Activated CD8-positive, alpha-beta T cell treated with anti-CD3 and anti-CD28 coated beads, Interleukin-2, amount 10 ng/mL, durations not matched to agents 7 days and 5 days (primary cell): ENCODE results near the gene ARHGAP15. TPM values are rescaled to one million over a fixed set of nuclear protein-coding genes. Genes with fewer than 3 reads are reported as not detected.

Experiments used
- ATAC-seq: fragments of 150-1000 bp; cut with Tn5 transposase; one replicate; pipeline ENCODE4 v1.10.0; 2021; ENCODE audit warnings: moderate library complexity
- CTCF ChIA-PET: fragments of 350-600 bp; sonication (Branson Sonifier 250); formaldehyde crosslinking; loops from one replicate; lab custom pipeline; 2021; ENCODE audit warnings: antibody characterized with exemption; lab: Charles Lee
- POLR2A ChIA-PET: fragments of 350-600 bp; sonication (Branson Sonifier 250); formaldehyde crosslinking; loops from one replicate; lab custom pipeline; 2021; ENCODE audit warnings: antibody characterized with exemption; lab: Charles Lee
- DNase-seq: peaks from one replicate; pipeline ENCODE4 v3.0.0-alpha.2; 2020
- H3K27ac Mint-ChIP-seq: one replicate; pipeline ENCODE4 v1.8.0; 2021; ENCODE audit warnings: mild to moderate bottlenecking, mixed read lengths
- H3K27me3 Mint-ChIP-seq: one replicate; pipeline ENCODE4 v1.8.0; 2021; ENCODE audit warnings: low read depth, mixed read lengths
- H3K36me3 Mint-ChIP-seq: one replicate; pipeline ENCODE4 v1.8.0; 2021; ENCODE audit warnings: low read depth, mixed read lengths
- H3K4me1 Mint-ChIP-seq: one replicate; pipeline ENCODE4 v1.8.0; 2021; ENCODE audit warnings: low read depth, mixed read lengths
- H3K4me3 Mint-ChIP-seq: one replicate; pipeline ENCODE4 v1.8.0; 2021; ENCODE audit warnings: mild to moderate bottlenecking, mixed read lengths
- H3K9me3 Mint-ChIP-seq: one replicate; pipeline ENCODE4 v1.8.0; 2022; ENCODE audit warnings: mixed read lengths; ENCODE audit not compliant: insufficient read depth
- total RNA-seq, 2 experiments: library from RNA; stranded (reverse); gene quantifications; one replicate each; pipeline ENCODE4 v1.2.3, GENCODE V29; 2021

ARHGAP15 gene
- total RNA-seq, 2 experiments from 2014 or later, result 154 to 158 TPM

- H3K27ac Mint-ChIP-seq, result no peak overlapping the region
- POLR2A ChIA-PET, result interaction anchor here (0.6 kb wide), 1 partner anchor 18 kb away, joined by 3 read pairs; no protein-coding TSS in a partner anchor
- H3K36me3 Mint-ChIP-seq, result peaks cover 54% of the 10 kb centered on the region
- H3K9me3 Mint-ChIP-seq, result no peaks in the 10 kb centered on the region
- no peaks in the 10 kb centered on the region for H3K4me1 Mint-ChIP-seq
- CTCF ChIA-PET, result interaction anchor here (1.3 kb wide), 1 partner anchor 591 kb away, joined by 3 read pairs; no protein-coding TSS in a partner anchor
- no peak overlapping the region for H3K4me3 Mint-ChIP-seq
- no peak for DNase-seq
- H3K27me3 Mint-ChIP-seq, result no peaks in the 10 kb centered on the region
- no peak for ATAC-seq
These were observed 572.6 kb downstream of the ARHGAP15 start for GRCh38 chr2:143701785-143702184.

DNA sequence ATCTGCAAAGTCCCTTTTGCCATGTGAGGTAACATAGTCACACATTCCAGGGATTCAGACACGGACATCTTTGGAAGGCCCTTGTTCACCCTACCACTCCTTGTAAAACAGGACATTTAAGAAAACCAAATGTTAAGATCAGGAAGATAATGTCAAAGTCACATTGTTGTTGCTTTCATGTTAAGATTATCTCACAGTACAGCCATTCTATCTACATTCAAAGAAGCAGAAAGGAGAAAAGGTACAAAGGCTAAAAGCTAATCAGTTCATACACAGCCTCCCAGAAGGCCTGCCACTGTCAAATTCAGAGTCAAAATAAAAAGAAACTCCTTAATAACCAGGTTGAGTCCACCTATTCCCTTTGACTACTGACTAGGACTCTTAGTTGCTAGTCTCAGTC is 573.7 kb downstream of the ARHGAP15 start:
- POLR2A ChIA-PET, result no interaction called here
- CTCF ChIA-PET, result interaction anchor here (0.7 kb wide), 1 partner anchor 1112 kb away, joined by 3 read pairs; no protein-coding TSS in a partner anchor

DNA sequence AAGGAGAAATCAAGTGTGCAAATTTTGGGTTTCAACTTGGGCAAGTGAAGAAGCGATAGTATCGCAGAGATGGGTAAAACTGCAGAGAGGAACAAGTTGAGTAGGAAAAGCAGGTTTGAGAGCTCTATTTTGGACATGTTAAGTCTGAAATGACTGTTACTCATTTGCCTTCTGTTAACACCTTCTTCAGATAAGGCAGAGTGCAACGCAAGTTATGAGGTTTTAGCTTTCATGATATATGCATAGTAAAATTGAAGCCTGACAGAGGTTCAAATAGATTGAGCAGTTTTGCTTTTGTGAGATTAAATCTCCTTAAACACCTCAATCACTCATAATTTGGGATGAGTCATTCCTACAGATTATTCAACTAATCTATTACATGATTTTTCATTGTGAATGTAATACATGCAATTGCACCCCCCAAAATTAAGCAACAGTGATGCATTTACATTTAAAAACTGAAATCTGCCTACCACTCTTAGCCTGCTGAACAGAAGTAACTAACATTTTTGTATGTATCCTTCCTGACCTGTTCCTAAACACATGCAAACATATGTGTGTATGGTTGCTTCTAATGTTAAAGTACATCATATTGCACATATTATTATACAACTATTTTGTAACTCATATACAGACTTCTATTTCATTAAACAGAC is 575.4 kb downstream of the ARHGAP15 start:
- peaks cover 4% of the 10 kb centered on the region for H3K9me3 Mint-ChIP-seq
- H3K27me3 Mint-ChIP-seq, result no peaks in the 10 kb centered on the region
- no peaks in the 10 kb centered on the region for H3K4me1 Mint-ChIP-seq
- ATAC-seq, result no peak
- no peak overlapping the region for H3K27ac Mint-ChIP-seq
- DNase-seq, result no peak
- CTCF ChIA-PET, result no interaction called here
- H3K36me3 Mint-ChIP-seq, result peaks cover 64% of the 10 kb centered on the region
- H3K4me3 Mint-ChIP-seq, result no peak overlapping the region
- POLR2A ChIA-PET, result no interaction called here

More for the DNA sequence above, 573.7 kb downstream of the ARHGAP15 start:
- H3K27me3 Mint-ChIP-seq, result no peaks in the 10 kb centered on the region
- H3K27ac Mint-ChIP-seq, result no peak overlapping the region
- H3K36me3 Mint-ChIP-seq, result peaks cover 62% of the 10 kb centered on the region
- no peak overlapping the region for H3K4me3 Mint-ChIP-seq
- ATAC-seq (no peak), DNase-seq (no peak)
- peaks cover 4% of the 10 kb centered on the region for H3K9me3 Mint-ChIP-seq
- no peaks in the 10 kb centered on the region for H3K4me1 Mint-ChIP-seq

DNA sequence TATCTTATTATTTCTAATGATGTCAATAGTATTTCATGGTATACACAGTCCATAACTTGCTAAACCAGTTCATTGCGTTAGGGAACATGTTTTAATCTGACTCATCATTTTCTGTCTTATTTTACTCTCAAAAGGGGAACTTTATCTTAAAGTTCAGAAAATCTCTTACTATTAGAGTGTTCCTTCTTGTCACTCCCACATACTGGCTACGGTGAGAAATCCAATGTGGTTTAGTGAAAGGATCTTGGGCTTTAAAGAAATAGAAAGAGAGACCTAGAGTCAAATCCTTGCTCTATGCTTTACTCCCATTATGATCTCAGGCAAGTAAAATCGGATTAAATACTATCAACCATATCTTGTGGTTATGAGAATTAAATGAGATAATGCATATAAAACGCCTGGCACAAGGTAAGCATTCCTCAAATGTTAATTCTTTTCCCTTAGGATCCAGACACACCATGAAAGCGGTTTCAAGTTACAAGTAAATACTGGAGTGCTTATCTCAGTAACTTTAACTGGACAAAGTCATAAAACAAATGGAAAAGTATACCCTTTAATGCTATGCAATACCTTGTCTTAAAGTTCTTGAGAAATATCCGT is 576.0 kb downstream of the ARHGAP15 start:
- Mint-ChIP-seq H3K9me3 (peaks cover 6% of the 10 kb centered on the region), H3K4me1 (no peaks in the 10 kb centered on the region), H3K27me3 (no peaks in the 10 kb centered on the region), H3K36me3 (peaks cover 68% of the 10 kb centered on the region), H3K27ac (no peak overlapping the region), H3K4me3 (no peak overlapping the region)
- ChIA-PET POLR2A (no interaction called here), CTCF (no interaction called here)
- ATAC-seq (no peak), DNase-seq (no peak)

- Mint-ChIP-seq H3K27ac (no peak overlapping the region), H3K9me3 (peaks cover 12% of the 10 kb centered on the region), H3K4me3 (no peak overlapping the region), H3K27me3 (no peaks in the 10 kb centered on the region), H3K36me3 (peaks cover 77% of the 10 kb centered on the region), H3K4me1 (no peaks in the 10 kb centered on the region)
- ChIA-PET CTCF (no interaction called here), POLR2A (no interaction called here)
- DNase-seq (no peak), ATAC-seq (no peak)
These were observed 577.1 kb downstream of the ARHGAP15 start for GRCh38 chr2:143706354-143706753.

DNA sequence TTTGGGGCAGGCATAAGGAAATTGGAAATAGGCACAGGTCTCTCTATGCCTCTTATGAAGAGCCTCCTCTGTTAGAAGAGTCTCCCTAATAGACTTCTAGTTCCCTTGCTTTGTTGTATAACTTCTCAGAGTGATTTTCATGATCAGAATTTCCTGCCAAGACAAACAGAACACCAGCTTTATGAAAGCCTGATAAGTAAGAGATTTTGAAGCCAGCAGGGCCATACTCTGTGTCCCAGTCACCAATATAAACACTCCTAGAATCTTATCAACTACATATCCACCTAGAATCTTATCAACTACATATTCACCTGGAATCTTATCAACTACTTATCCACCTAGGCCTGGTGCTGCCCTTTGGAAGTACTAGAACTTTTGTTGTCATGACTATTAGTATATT is 579.5 kb downstream of the ARHGAP15 start:
- peaks cover 84% of the 10 kb centered on the region for H3K36me3 Mint-ChIP-seq
- ATAC-seq (no peak), DNase-seq (no peak)
- H3K9me3 Mint-ChIP-seq, result peaks cover 27% of the 10 kb centered on the region
- ChIA-PET CTCF (no interaction called here), POLR2A (no interaction called here)
- H3K27me3 Mint-ChIP-seq, result no peaks in the 10 kb centered on the region
- H3K4me1 Mint-ChIP-seq, result no peaks in the 10 kb centered on the region
- H3K4me3 Mint-ChIP-seq, result no peak overlapping the region
- no peak overlapping the region for H3K27ac Mint-ChIP-seq

- POLR2A ChIA-PET, result no interaction called here
- CTCF ChIA-PET, result no interaction called here
- DNase-seq, result no peak
- H3K27me3 Mint-ChIP-seq, result no peaks in the 10 kb centered on the region
- ATAC-seq, result no peak
- H3K27ac Mint-ChIP-seq, result no peak overlapping the region
- H3K36me3 Mint-ChIP-seq, result peaks cover 81% of the 10 kb centered on the region
- H3K4me1 Mint-ChIP-seq, result no peaks in the 10 kb centered on the region
- no peak overlapping the region for H3K4me3 Mint-ChIP-seq
- H3K9me3 Mint-ChIP-seq, result peaks cover 31% of the 10 kb centered on the region
These were observed 581.0 kb downstream of the ARHGAP15 start for GRCh38 chr2:143710196-143710595.

- ATAC-seq (no peak), DNase-seq (no peak)
- no peak overlapping the region for H3K27ac Mint-ChIP-seq
- peaks cover 79% of the 10 kb centered on the region for H3K36me3 Mint-ChIP-seq
- H3K4me3 Mint-ChIP-seq, result no peak overlapping the region
- H3K4me1 Mint-ChIP-seq, result peaks cover 4% of the 10 kb centered on the region
- H3K27me3 Mint-ChIP-seq, result no peaks in the 10 kb centered on the region
- CTCF ChIA-PET, result no interaction called here
- POLR2A ChIA-PET, result no interaction called here
- peaks cover 31% of the 10 kb centered on the region for H3K9me3 Mint-ChIP-seq
These were observed 581.7 kb downstream of the ARHGAP15 start for GRCh38 chr2:143710879-143711278.

DNA sequence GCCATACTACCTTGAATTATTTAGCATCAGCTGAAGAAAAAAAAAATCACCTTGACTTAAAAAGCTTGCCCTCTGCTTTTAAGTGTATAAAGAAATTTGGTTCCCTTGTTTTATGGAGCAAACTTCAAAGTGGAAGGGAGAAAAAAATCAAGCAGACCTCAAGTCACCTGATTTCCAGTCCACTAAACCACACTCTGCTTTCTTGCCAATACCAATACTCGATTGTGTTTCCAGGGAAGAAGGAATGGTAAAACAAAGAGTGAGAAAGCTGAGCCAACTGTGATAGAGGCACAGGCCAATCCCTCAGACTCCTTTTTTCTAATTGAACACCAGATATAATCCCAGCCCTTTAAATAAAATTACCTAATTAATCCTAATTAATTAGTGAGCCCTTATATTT is 587.3 kb downstream of the ARHGAP15 start:
- Mint-ChIP-seq H3K9me3 (peaks cover 18% of the 10 kb centered on the region), H3K4me1 (peaks cover 11% of the 10 kb centered on the region), H3K4me3 (no peak overlapping the region), H3K27me3 (no peaks in the 10 kb centered on the region), H3K36me3 (peaks cover 69% of the 10 kb centered on the region), H3K27ac (no peak overlapping the region)
- DNase-seq (no peak), ATAC-seq (no peak)
- ChIA-PET POLR2A (no interaction called here), CTCF (no interaction called here)

DNA sequence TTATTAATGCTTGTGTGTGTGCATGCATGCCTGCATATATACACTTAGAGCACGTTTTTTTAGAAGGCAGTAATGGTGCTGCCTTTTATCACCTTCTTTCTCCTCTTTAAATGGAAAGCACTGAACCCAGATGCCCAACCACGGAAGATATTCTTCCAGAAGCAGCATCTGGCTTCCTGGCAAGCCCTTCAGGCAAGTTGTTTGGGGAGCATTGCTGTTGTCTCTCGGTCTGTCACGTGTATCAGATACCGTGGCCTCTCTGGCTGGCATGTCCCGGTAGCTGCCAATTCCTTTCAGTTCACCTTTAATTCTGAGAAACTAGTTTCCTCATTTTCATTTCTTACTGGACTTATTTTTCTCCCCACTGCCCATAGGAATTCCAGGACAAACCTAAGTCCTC is 587.8 kb downstream of the ARHGAP15 start:
- Mint-ChIP-seq H3K4me1 (peaks cover 11% of the 10 kb centered on the region), H3K4me3 (no peak overlapping the region), H3K27ac (no peak overlapping the region), H3K36me3 (peaks cover 63% of the 10 kb centered on the region), H3K9me3 (peaks cover 12% of the 10 kb centered on the region), H3K27me3 (no peaks in the 10 kb centered on the region)
- ATAC-seq (no peak), DNase-seq (no peak)
- ChIA-PET CTCF (no interaction called here), POLR2A (no interaction called here)

GRCh38 chr2:143717536-143718168 is 588.4 kb downstream of the ARHGAP15 start:
- ChIA-PET CTCF (no interaction called here), POLR2A (no interaction called here)
- DNase-seq, result no peak
- Mint-ChIP-seq H3K27ac (no peak overlapping the region), H3K4me1 (peaks cover 14% of the 10 kb centered on the region), H3K36me3 (peaks cover 57% of the 10 kb centered on the region), H3K4me3 (no peak overlapping the region), H3K27me3 (no peaks in the 10 kb centered on the region), H3K9me3 (peaks cover 8% of the 10 kb centered on the region)
- no peak for ATAC-seq

GRCh38 chr2:143718745-143719144 is 589.5 kb downstream of the ARHGAP15 start:
- H3K4me1 Mint-ChIP-seq, result peaks cover 14% of the 10 kb centered on the region
- H3K36me3 Mint-ChIP-seq, result peaks cover 49% of the 10 kb centered on the region
- no peaks in the 10 kb centered on the region for H3K27me3 Mint-ChIP-seq
- no peak overlapping the region for H3K4me3 Mint-ChIP-seq
- no peak overlapping the region for H3K27ac Mint-ChIP-seq
- CTCF ChIA-PET, result interaction anchor here (0.6 kb wide), 1 partner anchor 9 kb away, joined by 4 read pairs; no protein-coding TSS in a partner anchor
- peaks cover 4% of the 10 kb centered on the region for H3K9me3 Mint-ChIP-seq
- ATAC-seq (no peak), DNase-seq (no peak)
- POLR2A ChIA-PET, result no interaction called here
